Head of caudate nucleus (tissue), 42 donors: ENCODE results near the gene RNF150.
"Not testable (repeated sequence)": the region's sequence is repeated elsewhere in the genome, so short reads cannot be mapped to it uniquely, and the experiment has no call there.

Experiments used
- DNase-seq, 42 donors: peaks; one replicate each; pipeline versions ENCODE4 v3.0.0 to v3.0.0-alpha.2; 2020 to 2021; ENCODE audit warnings: mixed read lengths in 7 of 42
- intact Hi-C: fragments of 100-400 bp; cut with DNase I; formaldehyde crosslinking; loops from one replicate; pipeline ENCODE4 v1.15.0; 2022

The RNF150 gene

DNA sequence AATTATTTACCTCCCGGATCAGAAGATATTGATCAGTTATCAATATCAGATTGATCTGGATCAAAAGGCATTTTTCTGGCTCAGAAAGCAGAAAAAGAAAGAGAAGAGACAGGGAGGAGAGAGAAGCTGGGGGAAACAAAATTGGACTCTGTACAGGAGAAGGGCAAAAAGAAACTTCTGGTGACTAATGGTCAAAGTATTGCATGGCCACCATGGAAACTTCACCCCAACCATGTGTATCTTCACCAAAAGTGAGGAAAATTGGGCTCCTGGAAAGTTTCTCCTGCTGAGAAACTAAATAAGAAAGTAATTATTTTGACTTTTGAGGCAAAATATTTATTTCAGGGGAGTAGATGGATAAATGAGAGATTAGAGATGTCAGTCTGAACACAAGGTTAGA lies 33.9 kb downstream of the RNF150 start:
- DNase-seq: no peak
- intact Hi-C loops: no loop called here

DNA sequence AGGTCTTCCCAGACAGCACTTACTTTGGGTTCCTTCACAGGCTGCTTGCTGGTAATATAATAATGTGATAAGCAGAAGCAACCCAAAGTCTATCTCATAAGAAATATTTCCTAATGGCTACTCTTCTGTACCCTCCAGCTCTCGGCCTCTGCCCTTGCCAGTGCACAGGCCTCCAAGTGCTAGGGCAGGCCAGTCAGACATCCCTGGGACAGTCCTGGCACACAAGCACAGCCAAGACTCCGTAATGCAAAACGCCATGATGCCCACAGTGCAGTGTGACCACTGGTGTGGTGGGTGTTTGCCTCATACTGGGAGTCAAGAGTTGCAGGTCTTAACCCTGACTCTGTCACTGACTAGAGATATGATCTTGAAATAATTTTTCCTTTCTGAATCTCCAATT lies 35.1 kb downstream of the RNF150 start:
- DNase-seq: no peak
- intact Hi-C loops: no loop called here

DNA sequence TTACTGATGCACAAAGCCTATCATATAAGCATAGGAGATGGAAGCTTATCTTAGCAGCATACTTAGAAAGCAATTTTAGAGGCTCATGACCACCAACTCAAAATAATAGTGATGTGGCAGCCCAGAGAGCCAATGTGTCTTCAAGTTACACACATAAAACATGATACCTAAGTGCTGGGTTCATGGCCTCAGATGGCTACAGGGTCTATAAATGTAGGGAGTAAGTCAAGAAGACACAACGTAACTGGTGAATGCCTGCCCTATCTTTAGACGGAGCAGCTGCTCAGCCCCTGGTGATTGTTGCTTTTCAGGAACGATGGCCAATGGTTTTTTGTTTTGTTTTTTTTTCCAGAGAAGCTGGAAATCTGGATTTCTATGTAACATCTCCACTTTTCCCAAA lies 42.8 kb downstream of the RNF150 start:
- DNase-seq: no peak
- intact Hi-C loops: no loop called here

DNA sequence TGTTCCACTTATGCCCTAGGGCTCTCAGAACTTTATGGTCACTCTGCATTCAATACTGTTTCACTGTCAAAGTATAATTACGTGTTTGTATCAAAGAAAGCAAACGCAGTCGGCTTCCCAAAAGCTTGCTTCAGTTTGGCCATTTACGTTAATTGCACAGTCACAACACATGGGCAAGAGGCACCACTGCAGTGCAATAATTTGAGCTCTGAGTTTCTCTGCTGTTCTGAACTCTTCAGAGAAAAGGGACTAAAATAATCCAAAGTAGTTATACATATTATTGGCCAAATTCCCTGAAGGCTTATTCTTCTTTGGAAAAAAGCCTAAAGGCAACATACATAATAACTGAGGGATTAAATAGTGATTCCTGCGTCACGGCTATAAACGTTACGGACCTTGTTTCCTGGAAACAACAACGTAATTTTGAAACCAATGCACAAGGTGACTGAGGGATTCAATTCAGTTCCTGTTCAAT lies 51.3 kb downstream of the RNF150 start:
- intact Hi-C loops: no loop called here
- DNase-seq: no peak

DNA sequence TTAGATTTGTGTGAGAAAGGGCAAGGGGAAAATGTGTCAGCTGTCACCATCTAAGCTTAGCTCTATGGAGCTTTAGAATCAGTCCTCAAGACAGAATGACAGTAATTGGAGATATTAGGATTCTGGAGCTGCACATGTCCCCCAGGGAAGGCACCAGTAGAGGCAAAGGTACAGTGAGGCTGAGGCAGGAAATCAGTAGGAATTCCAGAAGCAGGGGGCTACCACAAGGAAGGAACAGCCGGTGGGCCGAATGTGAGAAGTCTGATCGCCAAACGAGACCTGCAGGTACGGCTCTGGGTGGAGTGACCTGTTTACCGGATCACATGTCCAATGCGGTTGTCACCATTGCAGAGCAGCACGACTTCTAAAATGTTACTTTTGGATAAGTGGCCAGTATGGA lies 52.6 kb downstream of the RNF150 start:
- DNase-seq: no peak
- intact Hi-C loops: no loop called here

DNA sequence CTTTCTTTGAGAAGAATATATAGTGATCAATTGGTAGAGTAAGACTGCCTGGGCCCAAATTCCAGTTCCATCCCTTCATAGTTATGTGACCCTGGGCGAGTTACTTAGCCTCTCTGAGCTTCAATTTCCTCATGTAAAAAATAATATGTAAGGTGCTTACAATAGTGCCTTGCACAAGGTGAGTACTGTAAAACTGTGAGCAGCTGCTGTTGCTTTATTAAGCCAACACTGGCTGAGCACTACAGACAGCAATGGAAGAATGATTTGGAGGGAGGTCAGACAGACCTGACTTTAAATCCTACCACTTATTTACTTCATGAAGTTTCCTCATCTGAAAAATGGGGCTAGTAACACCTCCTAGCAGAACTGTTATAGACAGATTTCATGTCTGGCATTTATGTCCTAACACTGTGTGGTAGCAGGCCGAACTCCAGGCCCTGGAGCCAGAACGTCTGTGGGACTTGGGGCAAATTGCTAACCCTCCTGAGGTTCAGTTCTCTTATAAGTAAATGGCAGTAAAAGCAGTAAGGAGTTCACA lies 53.8 kb downstream of the RNF150 start:
- intact Hi-C loops: no loop called here
- no peak for DNase-seq

DNA sequence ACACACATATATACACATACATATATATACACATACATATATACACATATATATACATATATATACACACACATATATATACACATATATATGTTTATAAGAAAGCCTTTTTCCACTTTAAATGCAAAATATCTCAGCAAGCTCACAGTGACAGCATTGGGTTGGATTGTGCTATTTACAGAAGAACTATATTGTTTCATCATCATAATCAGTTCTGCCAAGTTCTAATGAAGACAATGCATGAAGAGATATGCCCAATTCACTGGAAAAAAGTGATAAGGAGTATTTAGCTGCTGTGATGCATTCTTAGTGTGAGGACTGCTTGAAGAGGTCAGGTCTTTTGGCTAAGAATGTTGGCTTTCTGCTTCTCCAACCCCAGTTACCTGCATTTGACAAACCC lies 54.4 kb downstream of the RNF150 start:
- DNase-seq: no peak
- intact Hi-C loops: no loop called here

DNA sequence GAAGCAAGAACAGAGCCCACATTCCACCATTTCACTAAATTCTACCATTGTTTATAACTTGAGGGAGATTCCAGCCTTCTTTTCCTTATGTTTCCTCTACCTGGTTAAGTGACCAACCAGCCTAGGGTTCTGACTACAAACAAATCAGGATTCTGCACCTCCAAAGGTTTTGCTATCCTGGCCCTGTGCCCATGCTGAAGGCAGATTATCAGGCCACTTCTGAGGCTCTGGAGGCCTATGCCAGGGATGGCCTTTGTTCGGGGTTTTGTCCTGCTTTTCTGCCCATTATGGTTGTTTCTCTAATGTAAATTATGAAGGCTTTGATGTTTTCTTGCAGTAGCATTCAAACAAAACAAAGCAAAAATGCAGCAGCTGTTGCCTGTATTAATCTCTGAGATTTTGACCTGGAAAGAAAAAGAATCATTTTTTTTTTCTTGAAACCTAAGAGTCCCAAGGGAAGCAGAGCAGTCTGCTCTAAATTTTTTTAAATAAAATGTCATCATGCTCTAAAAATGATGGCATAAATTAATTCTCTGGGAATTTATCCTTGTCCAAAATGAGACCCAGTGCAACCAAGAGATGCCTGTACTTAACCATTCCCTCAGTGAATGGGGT lies 55.6 kb downstream of the RNF150 start:
- DNase-seq: no peak

DNA sequence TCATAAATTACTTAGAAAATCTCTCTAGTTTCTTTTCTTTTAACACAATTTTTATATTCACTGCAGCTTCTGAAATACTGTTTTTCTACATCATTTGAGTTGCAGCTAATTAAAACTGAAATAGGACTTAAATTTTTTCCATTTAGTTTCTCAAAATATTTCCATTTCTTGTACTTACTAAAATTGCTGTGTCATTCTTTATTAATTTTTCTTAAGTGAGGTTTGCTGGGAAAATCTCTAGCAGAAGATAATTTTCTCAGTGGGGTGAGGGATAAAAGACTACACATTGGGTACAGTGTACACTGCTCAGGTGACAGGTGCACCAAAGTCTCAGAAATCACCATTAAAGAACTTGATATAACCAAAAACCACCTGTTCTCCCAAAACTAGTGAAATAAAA lies 57.7 kb downstream of the RNF150 start:
- no peak for DNase-seq
- intact Hi-C loops: no loop called here

More for the DNA sequence above, 55.6 kb downstream of the RNF150 start:
- intact Hi-C loops: no loop called here

DNA sequence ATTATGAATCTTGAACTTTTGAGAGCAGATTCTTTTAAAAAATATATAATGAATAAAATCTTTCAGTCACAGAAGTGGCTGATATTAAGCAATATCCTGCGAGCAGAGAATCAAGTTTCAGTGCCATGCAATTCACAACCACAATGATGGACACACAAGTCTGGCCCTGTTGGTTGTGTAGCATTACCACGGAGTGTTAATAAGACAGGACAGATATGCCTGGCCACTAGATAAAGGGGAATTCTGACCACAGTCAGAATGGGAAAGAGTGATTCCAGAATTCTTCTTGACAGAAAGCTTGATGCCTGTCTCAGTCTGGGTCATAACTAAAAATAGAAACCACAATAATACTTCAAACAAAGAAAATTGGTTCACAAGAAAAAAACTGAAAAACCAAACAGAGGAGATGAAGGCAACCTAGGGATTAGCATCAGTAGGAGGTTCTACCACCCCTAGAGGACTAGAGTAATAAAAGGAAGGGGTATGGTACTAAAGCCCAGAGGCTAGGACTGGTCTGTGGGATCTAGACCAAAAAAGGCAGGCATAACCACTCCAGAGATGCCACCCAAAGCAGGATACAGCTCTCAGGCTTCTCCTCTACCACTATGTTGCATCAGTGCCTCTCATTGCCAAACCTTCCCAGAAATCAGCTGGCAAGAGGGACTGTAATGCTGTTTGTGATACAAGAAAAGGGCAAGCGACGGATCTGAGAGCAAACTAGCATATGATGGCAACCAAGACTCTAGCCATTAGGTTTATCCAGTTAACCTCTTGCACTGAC lies 59.0 kb downstream of the RNF150 start:
- no peak for DNase-seq
- intact Hi-C loops: no loop called here

DNA sequence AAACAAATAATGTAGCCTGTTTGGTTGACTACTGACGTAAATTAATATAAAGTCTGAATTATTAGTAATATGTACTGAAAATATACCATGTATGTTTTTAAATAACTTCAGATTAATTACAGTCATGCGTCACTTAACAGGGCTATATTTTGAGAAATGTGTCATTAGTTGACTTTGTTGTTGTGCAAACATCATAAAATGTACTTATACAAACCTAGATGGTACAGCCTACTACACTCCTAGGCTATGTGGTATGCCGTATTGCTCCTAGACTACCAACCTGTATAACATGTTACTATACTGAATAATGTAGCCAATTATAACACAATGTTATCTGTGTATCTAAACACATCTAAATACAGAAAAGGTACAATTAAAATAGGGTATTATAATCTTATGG lies 66.6 kb downstream of the RNF150 start:
- intact Hi-C loops: no loop called here
- DNase-seq: no peak

DNA sequence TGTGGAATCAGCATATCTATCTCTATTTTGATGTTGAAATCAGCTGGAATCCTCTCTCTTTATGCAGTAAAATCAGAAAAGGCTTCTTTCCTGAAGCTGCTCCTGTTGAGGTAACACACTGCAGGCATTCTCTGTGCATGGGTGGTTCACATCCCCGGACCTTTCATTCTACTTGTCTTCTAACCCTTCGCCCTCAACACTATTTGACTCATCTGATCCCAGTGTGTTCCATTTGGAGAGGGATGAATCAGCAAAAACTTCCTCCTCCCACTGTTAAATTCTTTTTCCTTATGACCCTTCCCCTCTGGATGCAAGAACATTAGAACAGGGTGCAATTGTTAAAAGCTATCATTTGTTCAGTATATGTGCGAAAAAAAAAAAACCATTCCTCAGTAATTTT lies 67.4 kb downstream of the RNF150 start:
- DNase-seq: peak in 1 of 42 donors; percentile 21
- intact Hi-C loops: no loop called here

DNA sequence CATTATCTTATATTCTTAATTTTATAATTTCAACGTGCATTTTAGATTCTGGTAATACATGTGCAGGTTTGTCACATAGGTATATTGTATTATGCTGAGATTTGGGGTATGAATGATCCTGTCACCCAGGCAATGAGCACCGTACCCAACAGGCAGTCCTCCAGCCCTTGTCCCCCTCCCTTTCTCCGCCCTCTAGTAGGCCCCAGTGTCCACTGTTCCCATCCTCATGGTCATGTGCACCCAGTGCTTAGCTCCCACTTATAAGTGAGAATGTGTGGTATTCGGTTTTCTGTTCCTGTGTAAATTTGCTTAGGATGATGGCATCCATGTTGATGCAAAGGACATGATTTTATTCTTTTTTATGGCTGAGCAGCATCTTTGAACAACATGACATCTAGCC lies 70.6 kb downstream of the RNF150 start:
- DNase-seq: no peak
- intact Hi-C loops: no loop called here

DNA sequence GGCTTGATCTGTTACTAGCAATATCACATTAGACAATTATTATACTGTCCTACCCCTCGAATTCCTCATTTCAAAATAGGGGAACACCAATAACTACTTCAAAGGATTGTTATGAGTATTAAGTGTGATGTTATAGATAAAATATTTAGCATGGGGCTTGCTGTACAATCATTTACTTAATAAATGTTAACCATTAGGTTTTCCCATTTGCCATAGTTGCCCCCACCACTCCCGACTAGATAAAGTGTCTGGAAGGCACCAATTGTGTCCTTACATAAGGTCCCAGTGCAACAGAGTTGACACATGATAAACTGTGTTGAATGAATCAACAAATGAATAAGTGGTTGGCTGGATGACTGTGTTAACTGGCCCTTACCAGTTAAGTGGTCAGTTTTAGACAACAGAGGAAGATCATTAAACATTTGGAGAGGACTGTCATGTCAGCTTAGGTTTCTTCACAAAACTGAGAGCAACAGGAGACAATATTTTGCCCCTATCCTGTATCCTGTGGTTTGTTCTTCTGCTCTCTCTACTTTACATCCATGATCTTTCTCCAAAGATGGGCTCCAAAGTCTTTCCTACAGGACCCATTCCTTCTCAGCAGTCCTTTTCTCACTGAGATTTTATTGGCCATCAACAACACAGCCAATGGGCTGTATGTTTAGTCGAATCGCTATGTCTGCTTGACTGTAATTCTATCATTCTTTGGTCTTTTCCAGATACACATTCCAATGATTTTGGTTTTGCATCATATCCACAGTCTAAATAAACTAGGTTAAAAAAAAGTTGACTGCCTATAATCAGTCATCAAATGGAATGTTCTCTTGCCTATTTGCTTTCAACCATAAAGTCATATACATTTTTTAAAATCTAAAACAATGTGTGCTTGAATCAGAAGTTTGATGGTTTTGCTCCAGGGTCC lies 74.4 kb downstream of the RNF150 start:
- intact Hi-C loops: no loop called here
- no peak for DNase-seq

DNA sequence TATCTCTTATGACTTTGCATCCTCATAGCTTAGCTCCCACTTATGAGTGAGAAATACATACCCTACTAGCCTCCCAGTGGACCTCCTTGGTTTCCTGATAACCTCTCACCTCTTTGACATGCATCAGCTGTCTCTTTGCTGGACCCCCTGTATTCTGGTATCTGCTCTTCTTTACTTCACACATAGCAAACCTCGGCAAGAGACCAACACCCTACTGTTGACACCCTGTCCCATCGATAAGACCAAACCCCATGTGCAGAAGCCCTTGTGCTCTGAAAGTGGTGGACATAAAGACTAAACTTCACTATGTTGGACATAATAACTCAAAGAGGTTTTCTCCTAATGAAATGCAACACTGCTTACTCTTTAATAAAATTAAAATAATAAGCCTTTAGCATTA lies 75.7 kb downstream of the RNF150 start:
- intact Hi-C loops: no loop called here
- DNase-seq: no peak

DNA sequence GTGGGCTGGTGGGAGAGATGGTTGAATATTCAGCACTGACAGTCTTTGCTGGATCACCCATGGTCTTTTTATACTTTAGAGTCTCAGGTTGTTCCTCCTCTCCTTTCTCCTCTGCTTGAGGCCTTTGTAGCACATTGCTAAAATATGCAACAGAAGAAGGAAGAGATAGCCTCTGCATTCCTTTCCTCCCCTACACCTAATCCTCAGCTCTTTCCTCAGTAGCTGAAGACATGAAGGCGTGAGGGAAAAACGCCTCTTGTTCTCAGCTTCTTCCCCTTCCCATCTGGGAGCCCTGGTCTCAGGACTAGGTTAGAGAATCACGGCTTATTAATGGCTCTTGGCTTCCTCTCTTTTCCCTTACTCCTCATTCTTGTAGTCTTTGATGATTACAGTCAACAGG lies 76.8 kb downstream of the RNF150 start:
- no peak for DNase-seq
- intact Hi-C loops: no loop called here

DNA sequence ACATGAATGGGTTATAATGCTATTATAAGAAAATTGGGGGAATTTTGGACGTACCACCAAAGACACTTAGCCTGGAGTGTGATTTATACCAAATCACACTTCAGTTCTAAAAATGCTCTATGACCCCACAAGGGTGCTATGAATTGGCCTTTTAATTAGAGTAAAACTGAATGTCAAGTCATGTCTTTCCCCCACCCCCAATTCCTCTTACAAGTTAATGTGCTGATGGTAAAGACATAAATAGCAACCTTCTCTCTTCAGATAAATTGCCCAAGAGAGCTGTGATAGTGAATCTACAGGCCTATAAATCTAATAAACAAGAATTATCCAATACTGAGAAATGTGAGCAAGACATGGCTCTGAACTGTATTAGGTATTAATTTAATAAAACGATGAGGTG lies 78.8 kb downstream of the RNF150 start:
- intact Hi-C loops: no loop called here

DNA sequence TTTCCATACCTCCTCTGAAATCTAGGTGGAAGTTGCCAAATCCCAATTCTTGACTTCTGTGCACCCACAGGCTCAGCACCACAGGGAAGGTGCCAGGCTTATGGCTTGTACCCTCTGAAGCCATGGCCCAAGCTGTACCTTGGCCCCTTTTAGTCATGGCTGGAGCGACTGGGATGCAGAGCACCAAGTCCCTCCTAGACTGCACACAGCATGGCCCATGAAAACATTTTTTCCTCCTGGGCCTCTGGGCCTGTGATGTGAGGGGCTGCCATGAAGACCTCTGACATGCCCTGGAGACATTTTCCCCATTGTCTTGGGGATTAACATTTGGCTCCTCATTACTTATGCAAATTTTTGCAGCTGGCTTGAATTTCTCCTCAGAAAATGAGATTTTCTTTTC lies 82.3 kb downstream of the RNF150 start:
- DNase-seq, intact Hi-C loops: not testable (repeated sequence)

More for the DNA sequence above, 78.8 kb downstream of the RNF150 start:
- no peak for DNase-seq

DNA sequence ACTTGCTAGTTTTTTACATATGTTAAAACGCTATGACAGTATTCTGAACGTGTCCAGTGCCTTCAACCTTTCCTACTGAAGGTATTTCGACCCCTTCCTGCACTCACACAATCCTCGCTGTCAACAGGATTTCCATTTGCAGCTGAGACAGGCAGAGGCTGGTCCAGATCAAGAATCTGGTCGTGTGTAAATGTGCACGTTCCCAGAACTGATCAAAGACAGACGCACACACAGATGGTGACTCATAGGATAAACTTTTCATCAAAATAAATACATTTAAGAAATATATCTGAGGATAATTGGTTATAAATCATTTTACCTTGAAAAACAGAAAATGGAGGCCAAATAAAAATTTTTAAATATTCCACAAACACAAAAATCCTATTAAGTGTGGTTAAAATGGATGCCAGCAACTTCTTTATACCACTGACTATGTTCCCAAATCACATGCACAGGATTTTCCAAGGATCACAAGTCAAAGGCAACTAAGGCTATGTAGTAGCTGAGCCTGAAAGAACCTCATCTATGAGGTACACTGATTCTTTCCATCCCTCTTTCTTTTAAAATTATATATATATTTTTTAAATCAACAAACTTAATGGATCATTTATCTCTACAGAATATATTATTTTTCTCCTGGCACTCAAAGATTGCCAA lies 85.9 kb downstream of the RNF150 start:
- peak in 1 of 42 donors; percentile 36 for DNase-seq

More for the DNA sequence above, 85.9 kb downstream of the RNF150 start:
- intact Hi-C loops: no loop called here
